Suprapubic skin (tissue), 4 donors: ENCODE results near the gene TMPRSS4. TPM values are rescaled to one million over a fixed set of nuclear protein-coding genes. Genes with fewer than 3 reads are reported as not detected.

Experiments
- DNase-seq, 2 donors: peaks; one replicate each; pipeline ENCODE4 v3.0.0-alpha.2; 2019; ENCODE audit warnings: low spot score in 2 of 2
- H3K27ac ChIP-seq: fragments of 200-600 bp; sonication (generic); one replicate; pipeline ENCODE4 v1.5.1; 2019
- H3K27me3 ChIP-seq: fragments of 200-600 bp; sonication (generic); one replicate; pipeline ENCODE4 v1.5.1; 2019
- H3K36me3 ChIP-seq: fragments of 200-600 bp; sonication (generic); one replicate; pipeline ENCODE4 v1.5.1; 2019
- H3K4me1 ChIP-seq: fragments of 200-600 bp; sonication (generic); one replicate; pipeline ENCODE4 v1.5.1; 2019
- H3K4me3 ChIP-seq: fragments of 200-600 bp; sonication (generic); one replicate; pipeline ENCODE4 v1.5.1; 2019; ENCODE audit warnings: mild to moderate bottlenecking
- H3K9me3 ChIP-seq: fragments of 200-600 bp; sonication (generic); one replicate; pipeline ENCODE4 v1.5.1; 2019
- EP300 ChIP-seq: sonication (generic); formaldehyde crosslinking; IDR thresholded peaks from one replicate; pipeline ENCODE4 v1.6.1; 2017; ENCODE audit warnings: antibody characterized with exemption
- POLR2A ChIP-seq, 2 donors: fragments of 450-650 bp; IDR thresholded peaks; one replicate each; pipeline ENCODE4 v1.6.1; 2017; ENCODE audit warnings: antibody characterized with exemption in 2 of 2, mild to moderate bottlenecking in 2 of 2, moderate library complexity in 2 of 2
- POLR2AphosphoS5 ChIP-seq, 3 donors: sonication (generic); formaldehyde crosslinking; IDR thresholded peaks; one replicate each; pipeline ENCODE4 v1.6.1; 2017; ENCODE audit warnings: antibody characterized with exemption in 3 of 3
- WGBS: methylation state at CpG from one replicate; pipeline ENCODE4 v1.1.5; 2018; 5-methylcytosine and 5-hydroxymethylcytosine counted together
- total RNA-seq, 4 donors: library from RNA; depleted of rRNA; stranded (reverse); fragments of >200 nt; gene quantifications; one replicate each; pipeline ENCODE4 v1.1.0, GENCODE V29; 2016
- TF ChIP-seq, protein P1 (sequence below), 2 donors: fragments of 200-600 bp in 1 of 2; fragments of 450-650 bp in 1 of 2; sonication (generic) in 1 of 2; IDR thresholded peaks; one replicate each; pipeline ENCODE4 v1.5.1; 2016 to 2019; ENCODE audit warnings: antibody characterized with exemption in 2 of 2, mild to moderate bottlenecking in 1 of 2, moderate library complexity in 1 of 2

The TMPRSS4 gene
- total RNA-seq, 4 donors from 2014 or later: 1.6 to 17.0 (median 2.4) TPM

DNA sequence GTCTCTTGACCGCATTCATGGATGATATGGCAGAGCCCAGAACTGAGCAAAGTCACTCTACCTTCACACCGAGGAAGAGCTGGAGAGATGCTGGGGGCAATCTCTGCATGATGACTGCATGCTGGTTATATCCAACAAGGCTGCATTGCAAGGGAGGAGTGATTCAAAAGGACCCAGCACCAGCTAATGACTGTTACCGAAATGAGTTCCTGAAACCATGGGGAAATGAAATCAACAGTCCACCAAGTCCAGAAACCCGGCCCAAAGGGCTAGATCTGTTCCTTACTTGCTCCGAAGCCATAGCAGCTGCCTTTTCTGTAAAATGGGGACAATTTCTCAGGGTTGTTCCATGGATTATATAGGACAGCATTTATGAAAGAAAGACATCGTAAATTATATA is 11.1 kb downstream of the TMPRSS4 start:
- Histone ChIP-seq H3K9me3 (no peaks in the 10 kb centered on the region), H3K4me3 (no peak overlapping the region), H3K27me3 (peaks cover 7% of the 10 kb centered on the region), H3K36me3 (no peaks in the 10 kb centered on the region), H3K4me1 (peaks cover 13% of the 10 kb centered on the region), H3K27ac (no peak overlapping the region)
- DNase-seq: no peak
- no peak for TF ChIP-seq POLR2A (IDR thresholded peaks at IDR 0.05)
- TF ChIP-seq EP300: no peak
- TF ChIP-seq, protein P1, sequence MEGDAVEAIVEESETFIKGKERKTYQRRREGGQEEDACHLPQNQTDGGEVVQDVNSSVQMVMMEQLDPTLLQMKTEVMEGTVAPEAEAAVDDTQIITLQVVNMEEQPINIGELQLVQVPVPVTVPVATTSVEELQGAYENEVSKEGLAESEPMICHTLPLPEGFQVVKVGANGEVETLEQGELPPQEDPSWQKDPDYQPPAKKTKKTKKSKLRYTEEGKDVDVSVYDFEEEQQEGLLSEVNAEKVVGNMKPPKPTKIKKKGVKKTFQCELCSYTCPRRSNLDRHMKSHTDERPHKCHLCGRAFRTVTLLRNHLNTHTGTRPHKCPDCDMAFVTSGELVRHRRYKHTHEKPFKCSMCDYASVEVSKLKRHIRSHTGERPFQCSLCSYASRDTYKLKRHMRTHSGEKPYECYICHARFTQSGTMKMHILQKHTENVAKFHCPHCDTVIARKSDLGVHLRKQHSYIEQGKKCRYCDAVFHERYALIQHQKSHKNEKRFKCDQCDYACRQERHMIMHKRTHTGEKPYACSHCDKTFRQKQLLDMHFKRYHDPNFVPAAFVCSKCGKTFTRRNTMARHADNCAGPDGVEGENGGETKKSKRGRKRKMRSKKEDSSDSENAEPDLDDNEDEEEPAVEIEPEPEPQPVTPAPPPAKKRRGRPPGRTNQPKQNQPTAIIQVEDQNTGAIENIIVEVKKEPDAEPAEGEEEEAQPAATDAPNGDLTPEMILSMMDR (IDR thresholded peaks at IDR 0.05): no peak
- TF ChIP-seq POLR2AphosphoS5 (IDR thresholded peaks at IDR 0.05): no peak
- WGBS: 91% methylated on average over 6 of the region's 6 CpGs

DNA sequence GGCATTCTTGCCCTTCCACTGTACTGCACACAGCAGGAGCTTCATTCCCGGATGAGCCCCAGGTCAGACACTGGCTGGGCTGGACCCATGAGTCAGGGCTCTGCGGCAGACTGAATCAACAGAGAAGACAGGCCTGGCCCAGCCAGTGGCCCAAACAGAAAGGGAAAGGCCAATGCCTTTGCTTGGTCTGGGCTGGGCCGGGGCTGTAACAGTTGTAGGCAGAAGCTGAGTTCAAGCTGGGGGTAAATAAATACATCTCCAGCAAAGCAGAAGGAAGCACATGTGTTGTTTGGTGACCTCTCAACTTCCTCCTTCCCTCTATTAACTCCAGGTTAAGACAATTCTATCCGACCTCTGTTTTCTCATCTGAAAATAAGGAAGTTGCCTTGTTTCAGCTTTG is 11.7 kb downstream of the TMPRSS4 start:
- no peak overlapping the region for H3K27ac ChIP-seq
- H3K36me3 ChIP-seq: no peaks in the 10 kb centered on the region
- 85% methylated on average over 4 of the region's 4 CpGs for WGBS
- H3K27me3 ChIP-seq: peaks cover 7% of the 10 kb centered on the region
- peaks cover 13% of the 10 kb centered on the region for H3K4me1 ChIP-seq
- TF ChIP-seq POLR2AphosphoS5 (IDR thresholded peaks at IDR 0.05) (no peak), EP300 (no peak), POLR2A (IDR thresholded peaks at IDR 0.05) (no peak)
- TF ChIP-seq, protein P1 (IDR thresholded peaks at IDR 0.05): no peak
- no peak for DNase-seq
- H3K9me3 ChIP-seq: no peaks in the 10 kb centered on the region
- H3K4me3 ChIP-seq: no peak overlapping the region

DNA sequence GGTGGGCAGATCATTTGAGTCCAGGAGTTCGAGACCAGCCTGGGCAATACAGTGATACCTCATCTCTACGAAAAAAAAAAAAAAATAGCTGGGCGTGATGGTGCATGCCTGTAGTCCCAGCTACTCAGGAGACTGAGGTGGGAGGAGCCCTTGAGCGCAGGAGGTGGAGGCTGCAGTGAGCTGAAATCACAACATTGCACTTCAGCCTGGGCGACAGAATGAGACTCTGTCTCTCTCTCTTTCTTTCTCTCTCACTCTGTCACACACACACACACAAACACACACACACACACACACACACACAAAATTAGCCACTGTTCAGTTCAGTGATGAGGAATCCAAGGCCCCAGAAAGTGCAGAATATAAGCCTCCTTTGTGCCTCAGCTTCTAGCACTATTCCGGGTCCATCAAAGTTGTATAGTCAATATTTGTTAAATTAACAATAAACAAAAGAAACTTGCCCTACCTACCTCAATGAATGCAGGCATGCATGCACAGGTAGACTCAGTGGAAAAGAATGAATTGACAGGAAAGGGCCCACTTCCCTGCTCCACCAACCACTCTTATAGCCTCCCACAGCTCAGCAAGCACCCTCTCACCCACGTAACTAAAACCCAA is 13.8 kb downstream of the TMPRSS4 start:
- 59% methylated on average over 7 of the region's 7 CpGs for WGBS
- Histone ChIP-seq H3K27ac (no peak overlapping the region), H3K27me3 (peaks cover 7% of the 10 kb centered on the region), H3K4me1 (peaks cover 3% of the 10 kb centered on the region), H3K4me3 (no peak overlapping the region), H3K36me3 (no peaks in the 10 kb centered on the region), H3K9me3 (no peaks in the 10 kb centered on the region)
- no peak for TF ChIP-seq POLR2A (IDR thresholded peaks at IDR 0.05)
- no peak for TF ChIP-seq POLR2AphosphoS5 (IDR thresholded peaks at IDR 0.05)
- TF ChIP-seq EP300: no peak
- TF ChIP-seq, protein P1 (IDR thresholded peaks at IDR 0.05): no peak
- no peak for DNase-seq

DNA sequence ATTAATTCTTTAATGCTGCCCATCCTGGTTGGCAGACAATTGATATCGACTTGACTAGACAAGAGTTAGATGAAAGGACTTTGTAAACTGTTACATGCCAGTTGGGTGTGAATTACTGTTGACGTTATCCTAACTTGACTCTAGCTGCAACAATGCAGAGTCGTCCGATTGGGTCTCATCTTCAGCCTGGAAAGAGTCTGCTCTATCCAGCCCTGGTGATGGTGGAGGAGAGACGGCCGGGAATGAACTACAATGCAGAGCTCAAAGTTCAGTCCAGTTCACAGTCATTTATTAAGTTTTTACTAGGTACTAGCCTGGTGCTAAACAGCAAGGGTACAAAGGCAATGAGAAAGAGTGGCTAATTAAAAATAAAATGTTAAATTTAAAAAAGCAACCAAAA is 14.8 kb downstream of the TMPRSS4 start:
- Histone ChIP-seq H3K4me3 (no peak overlapping the region), H3K9me3 (no peaks in the 10 kb centered on the region), H3K36me3 (no peaks in the 10 kb centered on the region), H3K27ac (no peak overlapping the region), H3K27me3 (peaks cover 5% of the 10 kb centered on the region), H3K4me1 (peaks cover 2% of the 10 kb centered on the region)
- no peak for TF ChIP-seq POLR2AphosphoS5 (IDR thresholded peaks at IDR 0.05)
- TF ChIP-seq, protein P1 (IDR thresholded peaks at IDR 0.05): no peak
- TF ChIP-seq POLR2A (IDR thresholded peaks at IDR 0.05): no peak
- TF ChIP-seq EP300: no peak
- no peak for DNase-seq
- WGBS: 65% methylated on average over 6 of the region's 6 CpGs

DNA sequence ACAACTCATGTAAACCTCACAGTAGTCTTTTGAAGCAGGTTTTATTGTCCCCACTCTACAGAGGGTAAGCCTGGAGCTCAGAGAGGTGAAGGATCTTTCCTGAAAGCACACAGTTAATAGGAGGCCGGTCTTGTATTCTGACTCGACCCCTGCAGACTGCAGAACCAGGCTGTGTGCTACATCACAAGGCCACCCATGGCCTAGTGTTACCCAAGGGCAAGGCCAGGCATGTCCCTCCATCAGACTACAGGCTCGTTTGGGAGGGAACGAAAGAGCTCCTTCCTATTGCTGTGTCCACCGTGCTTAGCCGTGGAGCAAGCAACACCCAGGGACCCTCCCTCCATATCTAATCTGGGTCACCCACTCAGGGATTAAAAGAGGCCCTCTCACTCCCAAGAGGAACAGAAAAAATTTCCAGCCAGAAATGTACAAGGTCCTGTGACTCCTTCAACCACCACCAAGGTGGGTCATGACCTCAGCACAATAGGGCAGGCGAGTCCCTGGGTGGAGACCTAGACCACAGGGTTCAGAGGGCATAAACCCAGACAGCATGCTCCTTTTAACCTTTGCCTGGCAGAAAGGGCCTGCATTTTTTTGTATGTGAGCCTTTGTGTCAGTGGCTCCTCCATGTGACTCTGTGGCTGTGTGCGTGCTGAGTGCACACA is 16.2 kb downstream of the TMPRSS4 start:
- H3K27me3 ChIP-seq: no peaks in the 10 kb centered on the region
- TF ChIP-seq, protein P1 (IDR thresholded peaks at IDR 0.05): no peak
- no peak for TF ChIP-seq EP300
- no peak for TF ChIP-seq POLR2AphosphoS5 (IDR thresholded peaks at IDR 0.05)
- TF ChIP-seq POLR2A (IDR thresholded peaks at IDR 0.05): no peak
- H3K4me3 ChIP-seq: no peak overlapping the region
- WGBS: 81% methylated on average over 6 of the region's 8 CpGs
- no peaks in the 10 kb centered on the region for H3K36me3 ChIP-seq
- H3K9me3 ChIP-seq: no peaks in the 10 kb centered on the region
- no peaks in the 10 kb centered on the region for H3K4me1 ChIP-seq
- DNase-seq: no peak
- no peak overlapping the region for H3K27ac ChIP-seq
